ENCODE data around the gene PCSK9.

DNA sequence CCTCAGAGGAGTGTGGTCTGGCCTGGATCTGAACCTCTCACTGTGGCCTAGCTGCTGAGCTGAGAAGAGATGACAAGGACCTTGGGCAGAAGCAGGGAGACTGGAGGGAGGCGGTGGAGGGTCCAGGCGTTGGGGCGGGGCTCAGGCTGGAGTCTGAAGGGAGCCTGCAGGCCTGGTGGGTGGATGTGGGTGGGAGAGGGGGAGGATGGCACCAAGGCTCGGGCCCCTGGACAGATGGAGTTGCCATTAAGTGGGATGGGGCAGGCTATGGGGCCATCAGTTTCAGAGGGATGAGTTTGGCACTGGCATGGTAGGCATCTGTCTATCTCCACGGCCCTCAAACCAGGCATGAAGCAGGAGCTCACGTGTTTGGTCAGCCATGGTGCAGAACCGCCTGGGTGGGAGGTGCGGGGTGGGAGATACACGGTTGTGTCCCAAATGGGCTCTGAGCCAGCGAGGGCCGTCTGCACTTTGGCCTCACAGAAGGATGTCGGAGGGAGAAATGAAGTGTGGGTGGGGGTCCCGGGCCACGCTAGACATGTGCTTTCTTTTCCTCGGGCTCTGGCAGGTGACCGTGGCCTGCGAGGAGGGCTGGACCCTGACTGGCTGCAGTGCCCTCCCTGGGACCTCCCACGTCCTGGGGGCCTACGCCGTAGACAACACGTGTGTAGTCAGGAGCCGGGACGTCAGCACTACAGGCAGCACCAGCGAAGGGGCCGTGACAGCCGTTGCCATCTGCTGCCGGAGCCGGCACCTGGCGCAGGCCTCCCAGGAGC is 23.6 kb downstream of the PCSK9 start:
- TF ChIP-seq, protein P1, sequence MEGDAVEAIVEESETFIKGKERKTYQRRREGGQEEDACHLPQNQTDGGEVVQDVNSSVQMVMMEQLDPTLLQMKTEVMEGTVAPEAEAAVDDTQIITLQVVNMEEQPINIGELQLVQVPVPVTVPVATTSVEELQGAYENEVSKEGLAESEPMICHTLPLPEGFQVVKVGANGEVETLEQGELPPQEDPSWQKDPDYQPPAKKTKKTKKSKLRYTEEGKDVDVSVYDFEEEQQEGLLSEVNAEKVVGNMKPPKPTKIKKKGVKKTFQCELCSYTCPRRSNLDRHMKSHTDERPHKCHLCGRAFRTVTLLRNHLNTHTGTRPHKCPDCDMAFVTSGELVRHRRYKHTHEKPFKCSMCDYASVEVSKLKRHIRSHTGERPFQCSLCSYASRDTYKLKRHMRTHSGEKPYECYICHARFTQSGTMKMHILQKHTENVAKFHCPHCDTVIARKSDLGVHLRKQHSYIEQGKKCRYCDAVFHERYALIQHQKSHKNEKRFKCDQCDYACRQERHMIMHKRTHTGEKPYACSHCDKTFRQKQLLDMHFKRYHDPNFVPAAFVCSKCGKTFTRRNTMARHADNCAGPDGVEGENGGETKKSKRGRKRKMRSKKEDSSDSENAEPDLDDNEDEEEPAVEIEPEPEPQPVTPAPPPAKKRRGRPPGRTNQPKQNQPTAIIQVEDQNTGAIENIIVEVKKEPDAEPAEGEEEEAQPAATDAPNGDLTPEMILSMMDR (IDR thresholded peaks at IDR 0.05), result no peak
- no peak for TF ChIP-seq POLR2A (IDR thresholded peaks at IDR 0.05)
